ENCODE data around the gene CLDN9.

The CLDN9 gene

DNA sequence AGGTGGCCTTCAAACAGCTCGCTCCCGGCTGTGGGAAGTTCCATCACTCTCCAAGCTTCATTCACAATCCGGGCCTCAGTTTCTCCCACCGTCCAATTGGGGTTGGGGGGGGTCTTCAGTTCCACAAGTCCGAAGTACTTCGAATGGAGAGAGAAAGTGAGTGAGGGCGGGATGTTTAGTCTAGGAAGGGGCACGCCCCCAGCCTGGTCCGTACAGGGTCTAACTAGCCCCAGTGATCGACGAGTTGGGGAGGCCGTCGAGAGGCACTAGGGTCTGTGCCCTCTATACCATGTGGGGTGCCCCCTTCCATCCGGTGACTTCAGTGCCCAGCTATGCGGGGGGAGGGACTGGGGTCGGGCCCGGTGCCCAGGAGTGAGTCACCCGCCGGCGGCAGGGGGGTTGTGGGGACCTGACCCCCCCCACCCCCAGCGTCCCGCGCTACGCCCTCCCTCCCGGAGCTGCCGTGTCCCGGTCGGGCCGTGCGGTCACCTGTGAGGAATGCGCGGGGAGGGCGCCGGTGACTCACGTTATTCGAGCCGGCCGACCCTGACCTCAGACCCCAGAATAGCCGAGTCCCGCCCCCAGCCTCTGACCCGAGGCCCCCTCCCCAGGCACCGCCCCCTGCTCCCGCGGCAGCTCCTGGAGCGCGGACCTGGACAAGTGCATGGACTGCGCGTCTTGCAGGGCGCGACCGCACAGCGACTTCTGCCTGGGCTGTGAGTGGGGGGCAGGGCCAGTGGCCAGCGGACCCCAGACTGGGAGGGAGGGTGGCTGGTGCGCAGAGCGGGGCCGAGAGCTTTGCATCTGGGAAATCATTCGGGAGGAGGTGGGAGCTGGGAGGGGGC lies 8.1 kb downstream of the CLDN9 start:
- DNase-seq: peak; percentile 63

- peak; percentile 81 for DNase-seq
These were observed 8.9 kb downstream of the CLDN9 start for GRCh38 chr16:3021449-3022207.

DNA sequence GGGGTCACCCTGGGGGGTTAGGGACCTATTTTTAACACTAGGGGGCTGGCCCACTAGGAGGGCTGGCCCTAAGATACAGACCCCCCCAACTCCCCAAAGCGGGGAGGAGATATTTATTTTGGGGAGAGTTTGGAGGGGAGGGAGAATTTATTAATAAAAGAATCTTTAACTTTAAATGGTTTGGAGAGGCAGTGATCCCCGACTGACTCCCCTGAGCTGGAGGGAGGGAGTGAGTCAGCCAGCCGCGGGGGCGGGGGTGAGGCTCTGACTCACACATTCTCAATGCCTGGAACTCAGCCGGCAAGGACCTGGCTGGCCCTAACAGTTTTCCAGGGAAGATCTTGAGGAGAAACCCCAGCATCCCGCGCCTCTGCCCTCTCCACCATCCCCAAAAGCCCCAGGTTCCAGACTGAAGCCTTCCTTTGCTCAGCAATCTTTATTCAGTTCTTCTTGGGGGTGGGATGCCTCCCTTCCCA lies 9.5 kb downstream of the CLDN9 start:
- DNase-seq: peak; percentile 93

DNA sequence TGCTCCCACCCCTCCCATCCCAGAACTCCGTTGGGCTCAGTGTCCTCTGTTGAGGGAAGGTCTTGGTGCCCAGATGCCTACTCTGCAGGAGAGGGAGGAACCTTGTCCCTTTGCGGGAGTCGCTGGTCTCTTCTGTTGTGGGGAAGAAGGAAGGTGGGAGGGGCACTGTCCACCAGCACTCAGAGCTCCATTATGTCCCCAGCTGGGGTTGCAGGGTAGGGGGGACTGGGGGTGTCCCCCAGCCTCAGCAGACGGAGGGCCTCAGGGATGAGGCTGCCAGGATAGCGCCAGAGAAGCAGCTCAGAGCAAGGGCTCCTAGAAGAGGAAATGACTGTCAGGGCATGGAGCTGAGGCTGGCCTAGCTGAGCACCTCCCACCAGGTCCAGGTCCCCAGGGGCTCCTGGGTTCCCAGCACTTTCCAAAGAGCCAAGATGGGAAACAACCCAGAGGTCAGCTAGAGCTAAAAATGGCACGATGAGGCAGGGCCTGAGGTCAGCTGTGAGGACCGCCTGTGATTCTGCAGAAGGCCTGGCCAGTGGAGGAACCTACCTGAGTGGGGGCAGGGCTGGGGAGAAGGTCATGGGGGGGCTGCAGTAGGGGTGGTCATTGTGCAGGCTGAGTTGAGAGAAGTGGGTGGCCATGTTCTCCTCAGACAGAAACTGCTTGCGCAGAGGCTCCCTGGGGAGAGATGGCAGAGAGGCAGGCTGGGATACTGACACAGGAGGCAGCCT lies 10.1 kb downstream of the CLDN9 start:
- no peak for DNase-seq

DNA sequence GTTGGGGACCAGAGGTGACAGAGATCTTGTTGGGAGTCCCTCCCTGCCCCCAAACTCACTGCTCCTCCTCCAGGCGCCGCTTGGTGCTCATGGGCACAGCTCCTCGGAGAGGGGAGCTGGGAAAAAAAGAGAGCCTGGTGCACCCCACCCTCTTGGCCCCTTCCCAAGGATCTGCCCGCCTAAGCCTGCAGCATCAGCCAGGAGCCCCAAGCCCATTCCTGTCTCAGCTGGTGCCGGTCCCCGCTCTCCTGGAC lies 10.6 kb downstream of the CLDN9 start:
- DNase-seq: no peak

- DNase-seq: peak; percentile 91
These were observed 11.2 kb downstream of the CLDN9 start, which contains the start of the genes HCFC1R1 and THOC6 for GRCh38 chr16:3023669-3024478. Gene HCFC1R1 (minus strand): TSS chr16:3023942. CDS start chr16:3023941, 1 bp downstream. Gene THOC6 (plus strand): TSS chr16:3024035. CDS start chr16:3024327, 292 bp downstream.

GRCh38 chr16:3025032-3026002 lies 12.6 kb downstream of the CLDN9 start:
- no peak for DNase-seq

DNA sequence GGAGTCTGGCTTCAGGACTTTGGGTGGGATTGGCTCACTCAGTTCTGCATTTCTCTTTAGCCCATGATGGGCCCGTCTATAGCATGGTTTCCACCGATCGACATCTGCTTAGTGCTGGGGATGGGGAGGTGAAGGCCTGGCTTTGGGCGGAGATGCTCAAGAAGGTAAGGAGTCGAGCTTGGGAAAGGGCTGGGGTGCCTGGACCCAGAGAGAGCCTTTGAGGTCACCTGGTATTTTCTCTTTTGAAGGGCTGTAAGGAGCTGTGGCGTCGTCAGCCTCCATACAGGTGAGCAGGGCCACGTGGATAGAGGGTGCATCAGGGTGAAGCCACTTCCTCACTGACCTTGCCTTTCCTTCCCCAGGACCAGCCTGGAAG lies 13.3 kb downstream of the CLDN9 start:
- DNase-seq: no peak

DNA sequence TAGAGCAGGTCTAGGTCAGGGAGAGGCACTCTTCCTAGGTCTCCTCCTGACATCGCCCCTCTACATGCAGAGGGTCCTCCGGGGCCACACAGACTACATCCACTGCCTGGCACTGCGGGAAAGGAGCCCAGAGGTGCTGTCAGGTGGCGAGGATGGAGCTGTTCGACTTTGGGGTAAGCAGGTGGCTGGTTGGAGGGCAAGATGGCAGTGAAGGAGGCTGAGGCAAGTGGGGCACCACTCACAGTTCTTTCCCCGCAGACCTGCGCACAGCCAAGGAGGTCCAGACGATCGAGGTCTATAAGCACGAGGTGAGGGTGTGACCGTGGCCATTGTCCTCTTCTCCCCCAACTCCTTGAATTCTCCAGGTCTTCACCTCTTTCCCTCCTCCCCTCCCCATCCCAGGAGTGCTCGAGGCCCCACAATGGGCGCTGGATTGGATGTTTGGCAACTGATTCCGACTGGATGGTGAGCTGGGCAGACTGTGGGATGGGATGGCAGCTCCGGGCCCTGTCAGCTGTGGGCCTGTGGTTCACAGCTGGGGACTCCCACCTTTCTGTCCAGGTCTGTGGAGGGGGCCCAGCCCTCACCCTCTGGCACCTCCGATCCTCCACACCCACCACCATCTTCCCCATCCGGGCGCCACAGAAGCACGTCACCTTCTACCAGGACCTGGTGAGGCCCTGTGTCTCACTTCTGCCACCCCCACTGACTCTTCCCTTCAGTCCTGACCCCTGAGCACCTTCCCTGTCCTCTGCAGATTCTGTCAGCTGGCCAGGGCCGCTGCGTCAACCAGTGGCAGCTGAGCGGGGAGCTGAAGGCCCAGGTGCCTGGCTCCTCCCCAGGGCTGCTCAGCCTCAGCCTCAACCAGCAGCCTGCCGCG lies 14.1 kb downstream of the CLDN9 start:
- no peak for DNase-seq

DNA sequence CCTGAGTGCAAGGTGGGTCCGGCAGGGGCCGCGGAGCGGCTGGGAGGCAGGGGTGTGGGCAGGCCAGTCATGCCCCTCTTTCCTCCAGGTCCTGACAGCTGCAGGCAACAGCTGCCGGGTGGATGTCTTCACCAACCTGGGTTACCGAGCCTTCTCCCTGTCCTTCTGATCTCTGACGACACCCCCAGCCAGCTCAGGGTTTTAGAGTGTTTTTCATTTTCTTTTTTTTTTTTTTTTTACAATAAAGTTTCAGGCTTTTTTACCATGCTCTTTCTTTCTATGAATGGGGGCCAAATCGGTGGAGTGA lies 14.7 kb downstream of the CLDN9 start:
- DNase-seq: no peak

GRCh38 chr16:3027983-3028715 lies 15.4 kb downstream of the CLDN9 start:
- DNase-seq: peak; percentile 83

DNA sequence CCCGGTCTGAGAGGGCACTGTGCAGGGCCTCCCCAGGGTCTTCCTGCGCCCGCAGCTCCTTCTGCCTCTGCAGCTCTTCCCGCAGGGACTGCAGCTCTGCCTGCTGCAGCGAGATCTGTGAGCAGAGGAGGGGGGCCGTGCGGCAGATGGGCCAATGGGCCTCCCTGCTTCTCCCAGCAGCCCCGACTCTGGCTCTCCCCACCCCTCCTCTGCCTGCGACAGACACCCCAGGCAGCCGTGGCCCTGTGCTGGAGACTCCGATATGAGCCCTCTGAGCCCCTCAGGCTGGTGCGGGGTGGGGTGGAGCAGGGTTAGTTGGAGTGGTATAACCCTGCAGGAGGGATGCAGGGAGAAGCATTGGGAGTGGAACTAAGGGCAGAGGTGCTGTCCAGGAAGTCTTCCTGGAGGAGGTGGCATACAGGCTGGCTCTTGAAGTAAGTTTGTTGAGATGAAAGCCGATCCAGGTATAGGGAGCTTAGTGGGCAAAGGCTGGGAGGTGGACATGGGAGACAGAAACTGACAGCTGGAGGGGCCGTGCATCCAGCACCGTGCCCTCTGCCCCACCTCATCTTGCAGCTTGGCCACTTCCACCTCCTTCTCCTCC lies 16.1 kb downstream of the CLDN9 start:
- no peak for DNase-seq

DNA sequence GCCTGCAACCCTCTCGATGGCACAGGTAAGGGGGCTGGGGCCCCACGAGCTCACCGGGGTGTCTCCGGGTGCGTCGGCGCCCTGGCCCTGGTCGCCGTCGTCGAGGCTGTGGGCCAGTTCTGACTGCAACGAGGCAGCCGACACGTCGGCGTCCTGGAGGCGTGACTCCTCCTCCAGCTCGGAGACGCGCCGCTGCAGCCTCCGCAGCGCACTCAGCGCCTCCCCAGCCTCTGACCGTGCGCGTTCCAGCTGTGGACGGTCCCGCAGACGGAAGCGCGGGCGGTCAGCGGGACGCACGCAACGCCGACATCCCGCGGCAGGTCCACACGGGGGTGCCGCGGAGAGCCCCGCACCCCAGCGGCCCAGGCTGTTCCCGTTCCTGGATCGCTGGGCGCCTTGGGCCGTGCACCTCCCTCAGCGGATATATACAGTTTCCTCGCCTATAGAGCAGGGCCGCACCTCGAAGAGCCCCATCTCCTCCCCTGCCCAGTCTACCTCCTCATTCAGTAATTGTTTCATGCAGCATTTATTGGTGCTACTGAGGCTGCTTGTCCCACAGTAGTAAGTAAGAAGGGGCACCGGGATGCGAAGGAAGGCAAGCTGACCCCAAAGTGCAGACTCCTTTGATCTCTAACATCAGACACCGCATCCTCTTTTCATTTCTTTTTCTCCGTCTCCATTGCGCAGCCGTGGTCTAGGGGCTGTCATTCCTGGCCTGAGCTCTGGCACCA lies 16.9 kb downstream of the CLDN9 start:
- no peak for DNase-seq

- DNase-seq: no peak
These were observed 17.8 kb downstream of the CLDN9 start for GRCh38 chr16:3030222-3031212.

DNA sequence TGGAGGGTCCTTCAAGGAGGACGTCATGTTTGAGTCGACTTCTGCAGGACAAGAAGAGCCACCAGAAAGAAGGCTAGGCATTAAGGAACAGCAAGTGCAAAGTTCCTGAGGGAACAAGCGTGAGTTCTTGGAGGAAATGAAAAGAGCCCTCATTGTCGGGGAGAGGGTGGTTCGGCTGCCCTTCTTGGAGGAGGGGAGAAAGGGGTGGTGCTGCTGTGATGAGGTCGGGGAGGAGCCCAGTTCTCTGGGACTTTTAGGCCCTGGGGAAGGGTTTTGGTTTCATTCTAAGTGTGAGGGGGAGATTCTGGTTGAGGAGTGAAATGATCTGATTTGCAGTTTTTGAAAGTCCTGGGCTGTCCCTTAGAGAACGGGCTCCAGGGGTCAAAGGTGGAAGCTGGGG lies 19.9 kb downstream of the CLDN9 start:
- no peak for DNase-seq

DNA sequence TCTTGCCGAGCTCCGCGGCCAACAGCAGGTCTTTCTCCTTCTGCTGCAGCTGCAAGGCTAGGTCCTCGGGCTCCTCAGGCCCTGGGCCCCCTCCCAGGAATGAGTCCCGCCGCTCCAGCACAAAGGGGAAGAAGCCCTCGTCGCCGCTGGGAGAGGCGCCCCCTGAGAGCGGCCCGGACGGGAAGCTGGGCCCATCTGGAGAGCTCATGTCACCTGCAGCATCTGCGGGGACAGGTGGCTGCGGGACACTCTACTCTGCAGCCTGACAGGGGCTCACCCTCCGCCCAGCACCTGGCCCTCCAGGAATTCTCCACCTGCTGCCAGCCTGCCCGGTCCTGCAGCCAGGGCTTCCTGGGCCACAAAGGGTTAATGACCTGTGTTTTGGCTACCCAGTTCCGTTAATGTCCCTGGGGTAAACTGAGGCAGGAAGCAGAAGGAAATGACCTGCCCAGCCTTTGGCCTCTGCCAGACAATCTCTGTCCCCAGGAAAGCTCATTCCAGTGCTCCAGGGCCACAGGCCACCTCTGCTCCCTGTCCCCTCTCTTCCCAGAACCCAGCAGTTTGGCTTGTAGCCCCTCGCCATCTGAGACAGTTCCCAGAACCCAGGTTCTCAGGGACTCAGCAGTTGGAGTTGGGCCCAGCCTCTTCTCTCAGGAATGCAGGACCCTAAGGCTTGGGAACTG lies 22.7 kb downstream of the CLDN9 start:
- DNase-seq: no peak

All from activated T-cell treated with anti-CD3 and anti-CD28 coated beads for 4 hours (primary cell).